ENCODE measurements around the gene FBN1.

Gene FBN1

GRCh38 chr15:48553559-48553958, 92.0 kb downstream of the FBN1 start:
- DNase-seq (ENCODE audit: low spot score), result no peak

DNA sequence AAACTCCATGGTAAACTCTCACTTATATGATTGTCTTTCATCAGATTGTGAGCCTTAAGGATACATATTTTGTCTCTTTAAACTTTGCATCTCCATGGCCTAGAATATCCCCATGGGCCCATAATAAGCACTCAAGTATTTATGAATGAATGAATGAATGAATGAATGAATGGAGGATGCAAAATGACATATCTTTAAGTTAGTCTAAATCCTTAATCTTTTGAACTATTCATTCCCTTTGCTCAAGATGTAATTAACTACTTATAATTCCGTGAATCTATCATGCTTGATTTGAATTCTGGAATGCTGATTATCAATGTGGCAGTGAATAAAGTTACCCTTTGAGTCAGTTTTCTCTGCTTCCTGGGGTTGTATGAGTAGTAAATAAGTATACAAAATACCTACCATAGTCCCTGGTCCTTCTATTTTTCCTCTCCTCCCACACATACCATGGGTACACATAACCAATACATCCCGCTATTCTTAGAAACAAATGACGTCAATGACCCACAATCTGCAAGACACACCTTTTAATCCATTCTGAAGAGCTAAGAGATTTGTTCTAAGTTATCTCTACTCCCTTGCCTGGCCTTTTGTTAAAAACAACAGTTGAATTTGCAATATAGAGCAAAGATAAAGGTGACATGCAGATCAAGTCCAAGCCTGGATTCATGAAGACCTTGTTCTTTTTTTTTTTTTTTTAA, 94.5 kb downstream of the FBN1 start:
- DNase-seq (ENCODE audit: low spot score), result no peak

DNA sequence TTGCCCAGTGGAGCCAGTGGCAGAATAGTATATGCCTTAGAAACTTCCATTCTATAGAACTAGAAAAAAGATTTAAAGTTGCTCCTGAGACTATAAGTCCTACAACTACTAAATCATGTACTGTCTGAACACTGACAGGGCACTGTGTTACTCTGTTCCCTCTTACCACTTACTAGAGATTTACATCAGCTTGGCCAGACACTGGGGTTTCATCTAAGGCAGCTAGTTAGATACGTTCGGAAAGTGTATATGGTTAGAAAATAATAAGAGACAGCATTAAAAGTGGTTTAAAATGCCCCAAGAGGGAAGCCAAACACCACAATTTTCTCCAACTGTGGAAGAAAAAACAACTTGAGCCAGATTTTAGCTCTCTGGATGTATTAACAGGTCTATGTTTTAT, 97.1 kb downstream of the FBN1 start:
- no peak for DNase-seq (ENCODE audit: low spot score)

DNA sequence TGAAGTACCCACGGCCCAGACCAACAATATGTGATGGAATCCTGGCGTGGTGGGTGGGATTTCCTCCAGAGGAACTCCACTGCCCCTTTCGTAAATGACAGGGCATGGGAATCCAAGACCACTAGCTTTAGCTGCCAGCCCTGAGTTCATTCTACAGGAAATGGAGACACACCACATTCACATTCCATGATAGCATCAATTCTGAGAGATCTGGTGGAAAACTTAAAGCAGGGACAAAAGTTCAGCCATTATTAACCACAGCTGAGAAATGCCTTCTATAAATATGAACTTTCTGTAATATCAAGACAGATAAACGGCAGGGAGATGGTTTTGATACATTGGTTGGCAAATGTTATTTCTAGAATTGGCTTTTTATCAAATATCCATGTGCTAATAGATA, 98.2 kb downstream of the FBN1 start:
- DNase-seq (ENCODE audit: low spot score), result no peak

GRCh38 chr15:48546296-48546695, 99.2 kb downstream of the FBN1 start:
- DNase-seq (ENCODE audit: low spot score), result no peak

GRCh38 chr15:48544778-48545177, 100.7 kb downstream of the FBN1 start:
- no peak for DNase-seq (ENCODE audit: low spot score)

- DNase-seq (ENCODE audit: low spot score), result no peak
Observed at GRCh38 chr15:48541341-48542278, 103.9 kb downstream of the FBN1 start.

GRCh38 chr15:48540756-48541155, 104.8 kb downstream of the FBN1 start:
- no peak for DNase-seq (ENCODE audit: low spot score)

- DNase-seq (ENCODE audit: low spot score), result no peak
Observed at GRCh38 chr15:48538941-48539340, 106.6 kb downstream of the FBN1 start.

DNA sequence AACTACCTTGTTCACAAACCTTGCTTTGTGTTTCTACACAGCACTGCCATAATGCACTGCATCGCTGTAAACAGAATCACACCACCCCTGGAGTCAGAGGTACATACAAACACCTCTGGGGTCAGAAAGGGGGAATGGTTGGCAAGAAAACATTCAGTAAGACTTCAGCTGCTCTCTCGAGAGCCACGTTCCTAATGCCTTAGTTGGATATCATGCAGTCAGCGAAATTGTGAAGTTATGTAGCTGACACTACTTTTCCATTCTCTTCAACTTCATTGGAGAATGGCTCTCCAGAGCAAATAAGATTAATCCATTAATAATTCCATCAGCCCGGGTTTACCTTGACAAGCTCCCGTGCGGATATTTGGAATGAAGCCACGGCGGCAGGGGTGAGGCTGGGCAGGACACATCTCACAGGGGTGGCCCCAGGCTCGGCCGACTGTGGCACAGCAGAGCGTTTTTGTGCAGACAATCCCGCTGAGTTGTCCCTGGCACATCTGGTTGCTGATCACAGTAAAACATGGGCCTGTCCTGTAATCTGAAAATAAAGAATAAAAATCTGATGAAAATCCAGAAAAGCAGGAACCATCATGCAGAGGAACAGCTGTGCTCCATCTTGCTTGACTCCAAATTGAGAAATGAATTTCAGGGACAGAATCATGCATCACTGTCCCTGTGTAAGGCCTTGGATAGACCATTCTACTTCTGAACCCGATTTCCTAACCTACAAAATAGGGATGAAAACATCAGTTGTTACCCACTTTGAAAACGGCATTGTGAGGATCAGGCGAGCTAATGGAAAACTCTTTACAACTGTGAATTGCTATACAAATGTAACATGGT, 108.0 kb downstream of the FBN1 start:
- DNase-seq (ENCODE audit: low spot score), result no peak

DNA sequence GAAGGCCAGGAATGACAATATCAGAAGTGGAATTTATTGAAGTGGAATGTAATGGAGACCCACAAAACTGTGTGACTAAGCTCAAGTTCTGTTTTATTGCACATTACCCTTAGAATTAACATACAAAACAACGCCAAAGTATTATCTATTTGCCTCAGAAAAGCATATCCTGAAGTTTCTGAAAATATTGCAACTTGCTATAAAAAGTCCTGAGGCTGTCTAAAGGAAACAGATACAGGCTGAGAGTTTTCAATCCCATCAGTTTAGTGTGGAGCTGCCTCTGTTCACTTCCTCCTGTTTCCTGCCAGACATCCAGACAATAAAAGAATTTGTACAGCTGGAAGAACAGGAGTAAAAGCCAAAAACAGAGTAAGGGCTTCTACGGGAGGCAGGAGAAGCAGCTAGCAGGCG, 108.8 kb downstream of the FBN1 start:
- no peak for DNase-seq (ENCODE audit: low spot score)

- no peak for DNase-seq (ENCODE audit: low spot score)
Observed at GRCh38 chr15:48533982-48534381, 111.5 kb downstream of the FBN1 start.

DNA sequence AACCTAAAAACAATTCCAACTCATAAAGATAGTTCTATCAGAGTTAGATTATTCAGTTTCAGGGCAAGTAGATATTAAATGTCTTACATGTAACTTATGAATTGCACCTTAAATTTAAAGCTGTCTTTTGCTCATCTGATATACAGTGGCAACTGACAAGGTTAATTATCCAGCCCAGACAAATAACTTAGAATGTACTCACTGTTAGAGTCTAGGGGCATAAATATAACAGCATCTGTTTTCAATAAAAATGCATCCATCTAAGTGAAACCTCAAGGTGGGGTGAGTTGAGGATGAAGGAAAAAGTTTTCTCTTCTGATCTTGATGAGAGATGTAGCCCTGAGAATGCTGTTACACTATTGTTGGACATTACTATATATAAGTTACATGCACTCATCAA, 112.6 kb downstream of the FBN1 start:
- DNase-seq (ENCODE audit: low spot score), result no peak

DNA sequence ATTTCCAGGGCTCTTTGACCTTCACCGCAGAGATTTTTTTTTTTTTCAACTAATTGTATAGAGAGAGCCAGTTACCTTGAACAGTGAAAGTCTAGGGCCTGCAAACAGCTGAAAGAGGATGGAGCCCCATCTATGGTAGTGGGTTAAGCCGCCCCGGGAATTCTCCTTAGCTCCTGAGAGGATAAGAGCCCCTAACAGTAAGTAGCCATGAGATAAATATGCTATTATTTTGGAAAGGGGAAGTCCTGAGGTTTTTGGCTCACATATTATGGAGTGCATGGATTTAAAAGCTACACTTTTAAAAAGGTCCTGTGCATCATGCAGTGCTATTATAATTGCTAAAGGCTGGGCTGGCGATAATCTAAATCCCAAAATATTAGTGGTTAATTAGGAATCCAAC, 115.0 kb downstream of the FBN1 start:
- DNase-seq (ENCODE audit: low spot score), result no peak

GRCh38 chr15:48528921-48529320, 116.6 kb downstream of the FBN1 start:
- no peak for DNase-seq (ENCODE audit: low spot score)

GRCh38 chr15:48527517-48527916, 118.0 kb downstream of the FBN1 start:
- DNase-seq (ENCODE audit: low spot score), result no peak

DNA sequence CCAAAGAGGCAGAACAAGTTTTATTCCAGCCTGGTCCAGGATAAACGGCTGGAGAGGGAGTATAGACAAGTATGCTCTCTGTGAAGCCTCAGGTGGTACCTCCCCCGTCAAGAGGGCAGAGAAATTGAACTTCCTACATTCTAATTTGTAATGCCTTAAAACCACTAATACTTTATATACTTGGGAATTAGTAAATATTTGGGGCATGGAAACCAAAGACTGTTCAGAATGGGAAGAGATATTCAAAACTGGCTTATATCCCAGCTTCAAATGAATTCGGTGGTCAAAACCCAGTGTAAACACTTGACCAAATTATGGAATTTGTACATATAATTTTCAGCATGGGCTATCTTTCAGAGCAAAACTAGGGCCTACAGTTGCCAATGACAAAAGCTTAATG, 122.6 kb downstream of the FBN1 start:
- DNase-seq (ENCODE audit: low spot score), result no peak

DNA sequence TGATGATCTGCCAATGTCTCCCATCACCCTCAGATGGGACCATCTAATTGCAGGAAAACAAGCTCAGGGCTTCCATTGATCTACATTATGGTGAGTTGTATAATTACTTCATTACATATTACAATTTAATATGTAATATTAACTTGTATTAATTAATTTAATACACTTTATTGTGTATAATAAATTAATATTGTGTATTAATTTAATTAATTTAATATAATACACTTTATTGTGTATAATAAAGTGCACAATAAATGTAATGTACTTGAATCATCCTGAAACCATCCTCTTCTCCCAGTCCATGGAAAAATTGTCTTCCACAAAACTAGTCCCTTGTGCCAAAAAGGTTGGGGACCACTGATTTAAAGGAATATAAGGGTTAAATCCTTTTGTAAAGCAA, 123.4 kb downstream of the FBN1 start:
- DNase-seq (ENCODE audit: low spot score), result no peak

GRCh38 chr15:48520376-48521155, 124.9 kb downstream of the FBN1 start:
- no peak for DNase-seq (ENCODE audit: low spot score)

DNA sequence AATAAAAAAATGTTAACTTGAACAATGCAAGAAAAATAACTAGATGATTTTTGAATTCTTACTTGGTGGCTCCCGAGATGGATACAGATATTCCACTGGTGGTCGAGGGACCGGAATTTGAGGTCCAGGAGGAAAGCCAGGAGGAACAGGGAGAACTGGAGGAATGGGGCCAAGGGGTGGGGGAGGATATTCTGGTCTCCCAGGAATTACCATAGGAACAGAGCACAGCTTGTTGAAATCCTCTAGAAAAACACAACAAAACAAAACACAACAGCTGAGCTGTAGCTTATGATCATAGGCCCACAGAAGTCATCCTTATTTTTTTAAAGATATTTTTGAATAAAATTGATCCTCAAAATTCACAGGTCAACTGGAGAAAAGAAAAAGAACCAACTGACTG, 129.4 kb downstream of the FBN1 start:
- DNase-seq (ENCODE audit: low spot score), result no peak

- DNase-seq (ENCODE audit: low spot score), result no peak
Observed at GRCh38 chr15:48515500-48515899, 130.0 kb downstream of the FBN1 start.
